Muscle of leg (tissue), 11 donors: ENCODE results near the gene FRMPD2. TPM values are rescaled to one million over a fixed set of nuclear protein-coding genes. Genes with fewer than 3 reads are reported as not detected.
A peak's percentile ranks its signal among the peaks of the same experiment; 100 is the strongest.
"Not testable (repeated sequence)": the region's sequence is repeated elsewhere in the genome, so short reads cannot be mapped to it uniquely, and the experiment has no call there.

Experiments used
- DNase-seq: peaks from one replicate; pipeline ENCODE4 v3.0.0; 2013
- H3K27ac ChIP-seq: one replicate; pipeline ENCODE4 v1.5.1; 2013; ENCODE audit warnings: mild to moderate bottlenecking, low read length, control low read depth
- H3K27me3 ChIP-seq: one replicate; pipeline ENCODE4 v1.6.1; 2013; ENCODE audit warnings: low read length; ENCODE audit not compliant: control insufficient read depth, insufficient read depth
- H3K36me3 ChIP-seq: one replicate; pipeline ENCODE4 v1.6.1; 2013; ENCODE audit warnings: low read length; ENCODE audit not compliant: control insufficient read depth, insufficient read depth
- H3K4me1 ChIP-seq: one replicate; pipeline ENCODE4 v1.6.1; 2013; ENCODE audit warnings: low read length; ENCODE audit not compliant: control insufficient read depth, insufficient read depth
- H3K4me3 ChIP-seq: one replicate; pipeline ENCODE4 v1.5.1; 2013; ENCODE audit warnings: low read length, control low read depth
- H3K9me3 ChIP-seq: replicated peaks from 2 replicates; pipeline ENCODE4 v1.6.1; 2013; ENCODE audit warnings: low read depth, low read length; ENCODE audit not compliant: control insufficient read depth
- WGBS: methylation state at CpG from one replicate; pipeline ENCODE4 v1.1.5; 2013; ENCODE audit warnings: missing lambda C conversion rate; ENCODE audit not compliant: insufficient coverage; 5-methylcytosine and 5-hydroxymethylcytosine counted together
- polyA plus RNA-seq, 8 donors: library from polyadenylated mRNA; unstranded; fragments of 120-200 nt; gene quantifications; one replicate each; pipeline versions ENCODE4 v1.2.1 to v1.2.3, GENCODE V29; 2013; ENCODE audit warnings: inconsistent platforms in 1 of 8, low replicate concordance in 1 of 8; ENCODE audit not compliant: insufficient read length in 8 of 8, insufficient read depth in 1 of 8
- total RNA-seq: library from RNA; stranded (reverse); fragments of 120-200 nt; gene quantifications from one replicate; pipeline ENCODE4 v1.2.4, GENCODE V29; 2013

Gene FRMPD2
- total and polyA plus RNA-seq, 9 donors = 0.11 to 0.88 (median 0.17) TPM; not detected in 1

GRCh38 chr10:48221031-48221430, 53.5 kb downstream of the FRMPD2 start:
- not testable (repeated sequence) for DNase-seq, H3K36me3 ChIP-seq, H3K27me3 ChIP-seq, H3K4me1 ChIP-seq, H3K4me3 ChIP-seq, H3K27ac ChIP-seq, H3K9me3 ChIP-seq
- no CpG with 5 or more reads among the region's 3 CpGs for WGBS

DNA sequence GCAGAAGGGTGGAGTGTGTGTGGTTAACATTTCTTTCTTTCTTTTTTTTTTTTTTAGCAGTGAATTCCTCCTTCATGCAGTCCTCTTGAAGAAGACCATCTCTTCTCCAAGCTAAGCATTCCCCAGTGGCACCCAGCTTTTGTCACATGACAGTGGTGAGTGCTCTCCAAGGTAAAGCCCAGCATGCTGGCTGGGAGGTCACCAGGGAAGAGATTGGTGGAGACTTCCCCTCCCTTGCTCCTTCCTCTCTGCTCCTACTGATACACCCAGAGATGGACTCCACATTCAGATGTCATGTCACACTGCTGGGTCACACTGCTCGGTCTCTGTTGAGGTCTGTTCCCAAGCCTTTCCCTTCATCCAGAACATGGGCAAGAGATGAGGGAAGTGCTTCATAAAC, 55.3 kb downstream of the FRMPD2 start:
- Histone ChIP-seq H3K4me3 (no peak overlapping the region), H3K9me3 (no peaks in the 10 kb centered on the region), H3K4me1 (no peaks in the 10 kb centered on the region), H3K27ac (no peak overlapping the region), H3K36me3 (no peaks in the 10 kb centered on the region), H3K27me3 (no peaks in the 10 kb centered on the region)
- no peak for DNase-seq
- no CpG with 5 or more reads among the region's 1 CpG for WGBS

GRCh38 chr10:48216744-48217143, 57.8 kb downstream of the FRMPD2 start:
- no CpG with 5 or more reads among the region's 1 CpG for WGBS

GRCh38 chr10:48216204-48216505, 58.3 kb downstream of the FRMPD2 start:
- DNase-seq = no peak
- no peak overlapping the region for H3K27ac ChIP-seq
- no peaks in the 10 kb centered on the region for H3K27me3 ChIP-seq
- no peaks in the 10 kb centered on the region for H3K9me3 ChIP-seq
- H3K4me1 ChIP-seq = no peaks in the 10 kb centered on the region
- H3K36me3 ChIP-seq = no peaks in the 10 kb centered on the region
- no peak overlapping the region for H3K4me3 ChIP-seq

More at GRCh38 chr10:48216744-48217143, 57.8 kb downstream of the FRMPD2 start:
- no peak for DNase-seq
- no peaks in the 10 kb centered on the region for H3K27me3 ChIP-seq
- no peaks in the 10 kb centered on the region for H3K36me3 ChIP-seq
- no peak overlapping the region for H3K27ac ChIP-seq
- no peak overlapping the region for H3K4me3 ChIP-seq
- H3K9me3 ChIP-seq = no peaks in the 10 kb centered on the region
- no peaks in the 10 kb centered on the region for H3K4me1 ChIP-seq

DNA sequence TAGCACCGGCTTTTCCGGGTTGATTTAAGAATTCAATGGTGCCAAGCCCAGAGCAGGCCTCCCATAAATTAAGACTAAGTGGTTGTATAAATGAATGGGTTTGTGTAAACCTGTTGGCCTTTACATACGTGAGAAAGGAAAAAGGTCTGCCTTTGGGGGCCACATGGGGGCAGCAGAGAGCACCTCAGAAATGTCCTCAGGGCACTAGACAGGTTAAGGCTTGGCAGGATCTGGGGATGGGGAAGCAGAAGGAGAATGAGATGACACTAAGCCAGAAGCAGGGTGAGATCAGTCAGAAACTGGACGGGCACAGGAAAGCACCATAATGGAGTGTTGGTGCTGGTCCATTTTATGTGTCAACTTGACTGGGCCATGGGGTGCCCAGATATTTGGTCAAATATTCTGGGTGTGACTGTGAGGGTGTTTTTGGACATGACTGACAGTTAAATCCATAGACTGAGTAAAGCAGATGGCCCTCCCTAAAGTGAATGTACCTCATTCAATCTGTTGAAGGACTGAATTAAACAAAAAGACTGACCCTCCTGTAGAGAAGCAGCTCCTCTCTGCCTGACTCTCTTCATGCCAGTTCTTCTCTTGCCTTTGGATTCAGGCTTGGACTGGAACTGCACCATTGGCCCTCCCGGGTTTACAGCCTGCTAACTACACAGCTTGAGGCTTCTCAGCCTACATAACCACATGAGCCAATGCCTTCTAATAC, 58.9 kb downstream of the FRMPD2 start:
- no peaks in the 10 kb centered on the region for H3K36me3 ChIP-seq
- no peaks in the 10 kb centered on the region for H3K9me3 ChIP-seq
- H3K4me3 ChIP-seq = no peak overlapping the region
- H3K27me3 ChIP-seq = no peaks in the 10 kb centered on the region
- H3K27ac ChIP-seq = no peak overlapping the region
- 59% methylated on average over 2 of the region's 5 CpGs for WGBS
- DNase-seq = peak; percentile 9
- no peaks in the 10 kb centered on the region for H3K4me1 ChIP-seq

DNA sequence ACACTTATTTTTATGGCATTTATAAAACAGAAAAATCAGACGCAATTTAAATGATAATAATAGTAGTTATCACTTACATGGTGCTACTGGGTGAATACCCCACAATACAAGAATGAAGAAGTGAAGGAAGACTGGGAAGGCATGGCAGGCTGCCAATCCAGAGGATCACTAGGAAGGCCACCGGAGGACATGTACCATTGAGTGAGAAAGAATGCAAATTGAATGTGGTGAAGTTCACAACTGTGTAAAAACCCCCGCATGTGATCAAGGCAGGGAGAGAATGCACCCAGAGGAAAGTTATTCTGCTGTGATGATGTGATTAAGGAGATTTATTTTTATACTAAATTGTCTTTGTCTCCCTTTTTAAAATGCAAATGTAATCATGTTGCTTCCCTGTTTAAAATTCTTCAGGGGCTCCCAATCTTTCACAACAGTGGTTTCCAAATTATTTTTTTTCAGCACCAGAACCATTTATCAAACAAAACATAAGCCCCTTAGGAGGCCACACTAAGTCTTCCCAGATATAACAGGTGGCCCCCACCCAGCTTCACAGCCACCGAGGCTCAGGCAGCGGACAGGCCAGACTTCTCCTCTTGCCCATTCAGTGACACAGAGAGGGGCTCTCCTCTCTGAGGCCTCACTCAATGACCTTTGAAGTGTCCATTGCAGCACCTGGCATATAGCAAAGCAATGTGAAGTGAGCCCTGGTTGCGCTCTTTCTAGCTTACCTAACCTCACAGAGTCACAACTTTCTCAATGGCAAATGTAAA, 59.6 kb downstream of the FRMPD2 start:
- H3K27ac ChIP-seq = no peak overlapping the region
- H3K4me3 ChIP-seq = no peak overlapping the region
- no peaks in the 10 kb centered on the region for H3K4me1 ChIP-seq
- H3K27me3 ChIP-seq = no peaks in the 10 kb centered on the region
- WGBS = 84% methylated on average over 4 of the region's 6 CpGs
- DNase-seq = no peak
- no peaks in the 10 kb centered on the region for H3K9me3 ChIP-seq
- no peaks in the 10 kb centered on the region for H3K36me3 ChIP-seq

GRCh38 chr10:48213047-48213446, 61.4 kb downstream of the FRMPD2 start:
- no peak for DNase-seq
- no peaks in the 10 kb centered on the region for H3K9me3 ChIP-seq

GRCh38 chr10:48211777-48212176, 62.7 kb downstream of the FRMPD2 start:
- Histone ChIP-seq H3K36me3 (no peaks in the 10 kb centered on the region), H3K4me1 (no peaks in the 10 kb centered on the region), H3K4me3 (no peak overlapping the region), H3K27me3 (no peaks in the 10 kb centered on the region), H3K9me3 (no peaks in the 10 kb centered on the region), H3K27ac (no peak overlapping the region)
- 88% methylated on average over 3 of the region's 7 CpGs for whole genome bisulfite sequencing
- DNase-seq = no peak

More at GRCh38 chr10:48213047-48213446, 61.4 kb downstream of the FRMPD2 start:
- H3K27ac ChIP-seq = no peak overlapping the region
- H3K36me3 ChIP-seq = no peaks in the 10 kb centered on the region
- WGBS = no CpG with 5 or more reads among the region's 1 CpG
- H3K4me3 ChIP-seq = no peak overlapping the region
- H3K27me3 ChIP-seq = no peaks in the 10 kb centered on the region
- H3K4me1 ChIP-seq = no peaks in the 10 kb centered on the region

DNA sequence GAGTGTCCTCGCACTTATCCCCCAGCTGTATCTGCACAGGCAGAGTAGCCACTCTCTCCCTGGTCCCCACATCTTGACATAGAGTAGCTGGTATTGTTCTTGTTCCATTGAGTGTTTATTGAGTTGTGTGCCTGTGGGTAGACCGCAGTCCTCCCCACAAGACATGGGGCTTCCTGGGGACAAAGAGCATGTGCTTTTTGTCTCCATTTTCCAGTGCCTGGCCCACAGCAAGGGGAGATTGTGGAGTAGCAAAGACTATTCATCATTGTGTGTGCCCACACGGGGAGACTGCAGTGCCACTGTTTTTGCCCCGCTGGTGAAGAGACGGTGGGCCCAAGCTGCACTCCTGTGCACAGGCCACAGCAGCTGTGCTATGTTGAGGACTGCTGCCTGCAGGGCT, 63.5 kb downstream of the FRMPD2 start:
- 88% methylated on average over 4 of the region's 5 CpGs for WGBS
- Histone ChIP-seq H3K4me1 (no peaks in the 10 kb centered on the region), H3K27me3 (no peaks in the 10 kb centered on the region), H3K4me3 (no peak overlapping the region), H3K9me3 (no peaks in the 10 kb centered on the region), H3K27ac (no peak overlapping the region), H3K36me3 (no peaks in the 10 kb centered on the region)
- no peak for DNase-seq

- 87% methylated on average over 9 of the region's 9 CpGs for WGBS
- H3K9me3 ChIP-seq = no peaks in the 10 kb centered on the region
- H3K27me3 ChIP-seq = no peaks in the 10 kb centered on the region
- no peaks in the 10 kb centered on the region for H3K4me1 ChIP-seq
- H3K4me3 ChIP-seq = no peak overlapping the region
- H3K27ac ChIP-seq = no peak overlapping the region
- H3K36me3 ChIP-seq = no peaks in the 10 kb centered on the region
- no peak for DNase-seq
Observed at GRCh38 chr10:48210391-48210790, 64.1 kb downstream of the FRMPD2 start.
